MM.1S (cell line): ENCODE measurements around the gene HPX.

ENCODE experiments used
- CTCF ChIP-seq: fragments of 300-600 bp; sonication (generic); IDR thresholded peaks from 2 replicates; pipeline ENCODE4 v1.5.1; 2016; ENCODE audit warnings: antibody characterized with exemption, low read length, mixed read lengths
- EZH2 ChIP-seq: fragments of 300-600 bp; sonication (generic); optimal IDR thresholded peaks from 2 replicates; pipeline ENCODE3; 2017; ENCODE audit warnings: low read depth, mild to moderate bottlenecking, antibody characterized with exemption, low read length, mixed read lengths

GRCh38 chr11:6403539-6403938, 37.2 kb downstream of the HPX start:
- no peak for TF ChIP-seq CTCF
- no peak for TF ChIP-seq EZH2
